PC-3 (cell line): Measurements from ENCODE around the gene UACA. TPM values are rescaled to one million over a fixed set of nuclear protein-coding genes. Genes with fewer than 3 reads are reported as not detected.

Source experiments
- ATAC-seq: fragments of 200-7000 bp; cut with Tn5 transposase; 2 replicates; pipeline ENCODE4 v1.9.1; 2020; ENCODE audit warnings: mild to moderate bottlenecking, moderate library complexity
- BruUV-seq: library from RNA; stranded (reverse); fragments of 400-500 nt; replicated peaks from 2 replicates; lab custom pipeline; 2021; lab: Mats Ljungman, UMichigan
- CTCF ChIA-PET: fragments of 300-600 bp; sonication (Branson Sonifier 250); formaldehyde crosslinking; loops from one replicate; lab custom pipeline; 2022; ENCODE audit warnings: antibody characterized with exemption; lab: Charles Lee
- POLR2A ChIA-PET: fragments of 300-600 bp; sonication (Branson Sonifier 250); formaldehyde crosslinking; loops from one replicate; lab custom pipeline; 2022; ENCODE audit warnings: antibody characterized with exemption; ENCODE audit not compliant: unreplicated experiment; lab: Charles Lee
- DNase-seq: peaks from one replicate; pipeline ENCODE4 v3.0.0-alpha.2; 2015
- H2AFZ ChIP-seq: fragments of 300-600 bp; sonication (generic); 2 replicates; pipeline ENCODE4 v1.6.0; 2016; ENCODE audit warnings: antibody characterized with exemption, low read length
- H3F3A ChIP-seq: fragments of 300-600 bp; sonication (generic); one replicate; pipeline ENCODE4 v1.6.0; 2017; ENCODE audit warnings: antibody characterized with exemption, low read length, control low read depth, mild to moderate bottlenecking; ENCODE audit not compliant: unreplicated experiment
- H3K27ac ChIP-seq: fragments of 300-600 bp; sonication (generic); 2 replicates; pipeline ENCODE4 v1.5.1; 2016; ENCODE audit warnings: mild to moderate bottlenecking, low read length
- H3K27me3 ChIP-seq: fragments of 300-600 bp; sonication (generic); 2 replicates; pipeline ENCODE4 v1.6.1; 2016; ENCODE audit warnings: low read length, mixed read lengths
- H3K36me3 ChIP-seq: fragments of 300-600 bp; sonication (generic); 2 replicates; pipeline ENCODE4 v1.6.1; 2016; ENCODE audit warnings: low read depth, mixed run types, low read length, mixed read lengths
- H3K4me1 ChIP-seq: fragments of 300-600 bp; sonication (generic); 2 replicates; pipeline ENCODE4 v1.5.1; 2016; ENCODE audit warnings: low read length; ENCODE audit not compliant: insufficient read depth
- H3K4me2 ChIP-seq: fragments of 300-600 bp; sonication (generic); 2 replicates; pipeline ENCODE4 v1.6.0; 2016; ENCODE audit warnings: low read length
- H3K4me3 ChIP-seq: fragments of 300-600 bp; sonication (generic); 2 replicates; pipeline ENCODE4 v1.5.1; 2016; ENCODE audit warnings: mild to moderate bottlenecking, low read length, mixed read lengths
- H3K79me2 ChIP-seq: fragments of 300-600 bp; sonication (generic); 2 replicates; pipeline ENCODE4 v1.6.1; 2017; ENCODE audit warnings: low read length, mixed read lengths
- H3K9ac ChIP-seq: fragments of 300-600 bp; sonication (generic); 2 replicates; pipeline ENCODE4 v1.6.0; 2016; ENCODE audit warnings: mild to moderate bottlenecking, low read length
- H3K9me2 ChIP-seq: fragments of 300-600 bp; sonication (generic); replicated peaks from 2 replicates; pipeline ENCODE4 v1.6.1; 2016; ENCODE audit warnings: mixed run types, low read length, mixed read lengths
- H3K9me3 ChIP-seq: fragments of 300-600 bp; sonication (generic); 2 replicates; pipeline ENCODE4 v1.6.1; 2016; ENCODE audit warnings: low read length, mixed read lengths
- H4K20me1 ChIP-seq: fragments of 300-600 bp; sonication (generic); 2 replicates; pipeline ENCODE4 v1.6.1; 2016; ENCODE audit warnings: low read length, mixed read lengths
- CTCF ChIP-seq: fragments of 300-600 bp; sonication (generic); conservative IDR thresholded peaks from 2 replicates; pipeline ENCODE4 v1.5.1; 2017; ENCODE audit warnings: antibody characterized with exemption, low read depth, mild to moderate bottlenecking, low read length
- EZH2 ChIP-seq: fragments of 300-600 bp; sonication (generic); IDR thresholded peaks from one replicate; pipeline ENCODE4 v1.6.1; 2017; ENCODE audit warnings: antibody characterized with exemption, mild to moderate bottlenecking, low read length; ENCODE audit not compliant: unreplicated experiment
- EZH2phosphoT487 ChIP-seq: fragments of 300-600 bp; sonication (generic); IDR thresholded peaks from 2 replicates; pipeline ENCODE4 v1.6.1; 2018; ENCODE audit warnings: mild to moderate bottlenecking, antibody characterized with exemption, low read length, borderline replicate concordance
- intact Hi-C: fragments of 100-400 bp; cut with micrococcal nuclease; formaldehyde crosslinking; loops from 2 replicates; pipeline ENCODE4 v1.9.0; 2023
- total RNA-seq: library from RNA; depleted of rRNA; stranded (reverse); fragments of >200 nt; gene quantifications from 2 replicates; pipeline ENCODE4 v1.2.3, GENCODE V29; 2014

UACA gene
- total RNA-seq, 1 experiment from 2014 or later = 21.7 TPM

GRCh38 chr15:70788114-70789049 is 25.0 kb upstream of the UACA start:
- no peaks in the 10 kb centered on the region for H3K27me3 ChIP-seq
- peak; percentile 39 for ATAC-seq
- no peaks in the 10 kb centered on the region for H4K20me1 ChIP-seq
- intact Hi-C loops = no loop called here
- no peaks in the 10 kb centered on the region for H3K9me2 ChIP-seq
- H2AFZ ChIP-seq = no peak overlapping the region
- no peaks in the 10 kb centered on the region for H3K9me3 ChIP-seq
- H3K4me3 ChIP-seq = no peak overlapping the region
- H3K27ac ChIP-seq = peak overlapping the region; percentile 65
- peak; percentile 88 for DNase-seq
- POLR2A ChIA-PET = no interaction called here
- TF ChIP-seq EZH2 (no peak), CTCF (no peak), EZH2phosphoT487 (no peak)
- H3K9ac ChIP-seq = no peak overlapping the region
- BruUV-seq = no TSS peak
- H3K79me2 ChIP-seq = no peaks in the 10 kb centered on the region
- peak overlapping the region; percentile 63 for H3K4me2 ChIP-seq
- H3K4me1 ChIP-seq = peaks cover 54% of the 10 kb centered on the region
- no peaks in the 10 kb centered on the region for H3K36me3 ChIP-seq
- H3F3A ChIP-seq = peaks cover 15% of the 10 kb centered on the region
- CTCF ChIA-PET = no interaction called here

- H3K79me2 ChIP-seq = no peaks in the 10 kb centered on the region
- intact Hi-C loops = no loop called here
- H4K20me1 ChIP-seq = no peaks in the 10 kb centered on the region
- H3K9me2 ChIP-seq = no peaks in the 10 kb centered on the region
- H3K4me1 ChIP-seq = peaks cover 54% of the 10 kb centered on the region
- no peak overlapping the region for H3K4me2 ChIP-seq
- no peak overlapping the region for H3K27ac ChIP-seq
- ChIA-PET POLR2A (no interaction called here), CTCF (no interaction called here)
- BruUV-seq = no TSS peak
- no peak overlapping the region for H2AFZ ChIP-seq
- ATAC-seq (no peak), DNase-seq (no peak)
- no peak for TF ChIP-seq EZH2phosphoT487
- no peak for TF ChIP-seq CTCF
- no peak for TF ChIP-seq EZH2
- no peaks in the 10 kb centered on the region for H3K9me3 ChIP-seq
- H3F3A ChIP-seq = peaks cover 15% of the 10 kb centered on the region
- no peaks in the 10 kb centered on the region for H3K27me3 ChIP-seq
- H3K4me3 ChIP-seq = no peak overlapping the region
- H3K9ac ChIP-seq = no peak overlapping the region
- no peaks in the 10 kb centered on the region for H3K36me3 ChIP-seq
Measured at GRCh38 chr15:70786996-70787395, 23.6 kb upstream of the UACA start.

GRCh38 chr15:70783610-70784022 is 20.3 kb upstream of the UACA start:
- H3K4me1 ChIP-seq = peaks cover 56% of the 10 kb centered on the region
- peak overlapping the region; percentile 60 for H3K4me2 ChIP-seq
- H3K79me2 ChIP-seq = no peaks in the 10 kb centered on the region
- TF ChIP-seq CTCF (no peak), EZH2phosphoT487 (no peak), EZH2 (no peak)
- H3K27ac ChIP-seq = peak overlapping the region; percentile 53
- no peaks in the 10 kb centered on the region for H3K9me2 ChIP-seq
- POLR2A ChIA-PET = interaction anchor here (0.6 kb wide), 1 partner anchor 11 kb away, joined by 3 read pairs; no protein-coding TSS in a partner anchor
- no peaks in the 10 kb centered on the region for H3K27me3 ChIP-seq
- H2AFZ ChIP-seq = peak overlapping the region; percentile 2; the same call in 1 of the 2 replicates
- no peaks in the 10 kb centered on the region for H3K9me3 ChIP-seq
- intact Hi-C loops = no loop called here
- H3K36me3 ChIP-seq = no peaks in the 10 kb centered on the region
- H3K4me3 ChIP-seq = no peak overlapping the region
- ATAC-seq = peak; percentile 67
- no peaks in the 10 kb centered on the region for H4K20me1 ChIP-seq
- no peak overlapping the region for H3K9ac ChIP-seq
- no TSS peak for BruUV-seq
- peaks cover 12% of the 10 kb centered on the region for H3F3A ChIP-seq
- CTCF ChIA-PET = interaction anchor here (0.6 kb wide), 1 partner anchor 29 kb away, joined by 3 read pairs; no protein-coding TSS in a partner anchor
- DNase-seq = peak; percentile 80
